Breast epithelium (tissue), 3 donors: ENCODE measurements around the gene CHCHD4.

Experiments
- CTCF ChIP-seq, 3 donors: fragments of 450-650 bp; IDR thresholded peaks; one replicate each; pipeline ENCODE4 v1.5.1; 2016 to 2017; ENCODE audit warnings: antibody characterized with exemption in 3 of 3, mild to moderate bottlenecking in 3 of 3, moderate library complexity in 3 of 3
- POLR2A ChIP-seq: fragments of 450-650 bp; IDR thresholded peaks from one replicate; pipeline ENCODE4 v1.6.1; 2016; ENCODE audit warnings: antibody characterized with exemption, mild to moderate bottlenecking, moderate library complexity

GRCh38 chr3:14121859-14122258 lies 2.8 kb downstream of the CHCHD4 start:
- no peak for TF ChIP-seq CTCF (IDR thresholded peaks at IDR 0.05)
- no peak for TF ChIP-seq POLR2A
